Thoracic aorta (tissue), 2 donors: Measurements from ENCODE around the gene CELA2A. TPM values are rescaled to one million over a fixed set of nuclear protein-coding genes. Genes with fewer than 3 reads are reported as not detected.

Experiments
- ATAC-seq: fragments of 150-250 bp; one replicate; pipeline ENCODE4 v1.8.0; 2017; ENCODE audit warnings: low read depth; ENCODE audit not compliant: insufficient number of reproducible peaks, low FRiP score
- DNase-seq: peaks from one replicate; pipeline ENCODE4 v3.0.0-alpha.2; 2020; ENCODE audit warnings: low spot score
- H3K27ac ChIP-seq, 2 donors: fragments of 200-600 bp; sonication (generic); 1 replicate in 1 of 2; 2 replicates in 1 of 2; pipeline ENCODE4 v1.5.1; 2016; ENCODE audit warnings: mild to moderate bottlenecking in 2 of 2, moderate library complexity in 2 of 2
- H3K27me3 ChIP-seq: fragments of 200-600 bp; sonication (generic); replicated peaks from 2 replicates; pipeline ENCODE4 v1.6.0; 2016; ENCODE audit warnings: mild to moderate bottlenecking; ENCODE audit not compliant: insufficient read depth
- H3K36me3 ChIP-seq: fragments of 200-600 bp; sonication (generic); one replicate; pipeline ENCODE4 v1.5.1; 2016
- H3K4me1 ChIP-seq, 2 donors: fragments of 200-600 bp; sonication (generic); 1 replicate in 1 of 2; 2 replicates in 1 of 2; pipeline versions ENCODE4 v1.5.1 to v1.6.0; 2016; ENCODE audit warnings: low read depth in 2 of 2, mild to moderate bottlenecking in 1 of 2; ENCODE audit not compliant: control insufficient read depth in 1 of 2
- H3K4me3 ChIP-seq: fragments of 200-600 bp; sonication (generic); 2 replicates; pipeline ENCODE4 v1.5.1; 2016; ENCODE audit warnings: mild to moderate bottlenecking
- H3K9me3 ChIP-seq: fragments of 200-600 bp; sonication (generic); 2 replicates; pipeline ENCODE4 v1.5.1; 2016
- CTCF ChIP-seq: fragments of 200-600 bp; sonication (generic); IDR thresholded peaks from one replicate; pipeline ENCODE4 v1.5.1; 2019; ENCODE audit warnings: antibody characterized with exemption
- total RNA-seq, 2 donors: library from RNA; depleted of rRNA; stranded (reverse); fragments of >200 nt; gene quantifications; one replicate each; pipeline versions ENCODE4 v1.1.0 to v1.2.3, GENCODE V29; 2016

CELA2A gene
- total RNA-seq, 2 donors from 2014 or later, result not detected

- Histone ChIP-seq H3K4me3 (no peak overlapping the region), H3K9me3 (no peaks in the 10 kb centered on the region), H3K27me3 (no peaks in the 10 kb centered on the region), H3K36me3 (peaks cover 7% of the 10 kb centered on the region), H3K4me1 (no peaks in the 10 kb centered on the region), H3K27ac (no peak overlapping the region)
- no peak for TF ChIP-seq CTCF
- ATAC-seq (no peak), DNase-seq (no peak)
These were observed 33.0 kb upstream of the CELA2A start for GRCh38 chr1:15423355-15424077.

GRCh38 chr1:15424146-15424667 lies 32.3 kb upstream of the CELA2A start:
- no peak overlapping the region for H3K27ac ChIP-seq
- ATAC-seq, result no peak

GRCh38 chr1:15424981-15425380 lies 31.6 kb upstream of the CELA2A start:
- no peak overlapping the region for H3K4me3 ChIP-seq
- H3K9me3 ChIP-seq, result no peaks in the 10 kb centered on the region
- no peak for TF ChIP-seq CTCF
- no peaks in the 10 kb centered on the region for H3K27me3 ChIP-seq
- H3K36me3 ChIP-seq, result peaks cover 11% of the 10 kb centered on the region
- H3K4me1 ChIP-seq, result no peaks in the 10 kb centered on the region
- no peak overlapping the region for H3K27ac ChIP-seq
- DNase-seq (no peak), ATAC-seq (no peak)

More at GRCh38 chr1:15424146-15424667, 32.3 kb upstream of the CELA2A start:
- H3K4me3 ChIP-seq, result no peak overlapping the region
- no peaks in the 10 kb centered on the region for H3K27me3 ChIP-seq
- DNase-seq, result no peak
- TF ChIP-seq CTCF, result no peak
- H3K36me3 ChIP-seq, result peaks cover 10% of the 10 kb centered on the region
- no peaks in the 10 kb centered on the region for H3K4me1 ChIP-seq
- H3K9me3 ChIP-seq, result no peaks in the 10 kb centered on the region

DNA sequence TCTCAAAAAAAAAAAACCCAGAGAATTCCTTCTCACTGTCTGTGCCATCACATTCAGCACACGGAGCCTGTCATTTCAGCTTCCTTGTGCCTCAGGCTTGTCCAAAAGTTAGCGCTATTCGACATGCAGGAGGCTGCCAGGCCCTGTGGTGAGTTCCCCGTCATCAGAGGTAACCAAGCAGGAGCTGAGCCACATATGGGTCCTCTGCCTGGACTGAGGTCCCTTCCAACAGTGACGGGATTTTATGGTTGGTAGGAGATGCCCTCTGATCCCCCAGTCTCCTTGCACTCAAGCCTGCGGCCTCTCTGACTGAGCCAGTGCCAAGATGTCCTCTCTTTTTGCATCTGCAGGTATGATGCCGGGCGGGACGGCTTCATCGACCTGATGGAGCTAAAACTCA lies 31.0 kb upstream of the CELA2A start:
- DNase-seq, result no peak
- H3K9me3 ChIP-seq, result no peaks in the 10 kb centered on the region
- TF ChIP-seq CTCF, result no peak
- no peaks in the 10 kb centered on the region for H3K27me3 ChIP-seq
- H3K36me3 ChIP-seq, result peaks cover 11% of the 10 kb centered on the region
- ATAC-seq, result no peak
- H3K4me3 ChIP-seq, result no peak overlapping the region
- no peaks in the 10 kb centered on the region for H3K4me1 ChIP-seq
- H3K27ac ChIP-seq, result no peak overlapping the region

GRCh38 chr1:15425958-15426357 lies 30.6 kb upstream of the CELA2A start:
- no peak overlapping the region for H3K27ac ChIP-seq
- peaks cover 11% of the 10 kb centered on the region for H3K36me3 ChIP-seq
- no peaks in the 10 kb centered on the region for H3K9me3 ChIP-seq
- DNase-seq, result no peak
- H3K4me3 ChIP-seq, result no peak overlapping the region
- no peak for TF ChIP-seq CTCF
- ATAC-seq, result no peak
- H3K4me1 ChIP-seq, result no peaks in the 10 kb centered on the region
- no peaks in the 10 kb centered on the region for H3K27me3 ChIP-seq
